Occipital lobe (tissue), 2 donors: ENCODE data around the gene MSGN1. TPM values are rescaled to one million over a fixed set of nuclear protein-coding genes. Genes with fewer than 3 reads are reported as not detected.
A peak's percentile ranks its signal among the peaks of the same experiment; 100 is the strongest.
"Not testable (repeated sequence)": the region's sequence is repeated elsewhere in the genome, so short reads cannot be mapped to it uniquely, and the experiment has no call there.

ENCODE experiments used
- DNase-seq: peaks from one replicate; lab custom pipeline; 2025; lab: John Stamatoyannopoulos, UW
- total RNA-seq: library from RNA; depleted of rRNA; stranded (reverse); fragments of >200 nt; gene quantifications from one replicate; pipeline ENCODE4 v1.2.3, GENCODE V29; 2014

The MSGN1 gene
- total RNA-seq, 1 donor from 2014 or later: not detected

DNA sequence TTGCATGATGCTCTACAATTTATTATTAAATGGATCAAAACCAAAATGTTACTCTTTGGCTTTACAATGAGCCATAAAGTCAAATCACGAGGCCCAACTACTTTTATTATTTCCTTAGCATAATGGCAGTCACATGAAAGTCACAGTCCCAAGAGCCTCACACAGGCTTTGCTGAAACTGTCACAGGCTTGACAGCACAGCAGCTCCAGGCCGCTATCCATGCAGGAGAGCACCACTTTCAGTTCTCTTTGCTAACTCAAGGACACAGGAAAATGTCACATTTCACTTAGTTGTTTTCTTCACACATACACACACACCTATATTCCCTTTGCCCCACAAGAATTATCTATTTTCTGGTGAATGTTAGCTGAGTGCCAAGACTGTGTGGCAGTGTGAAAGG is 11.1 kb upstream of the MSGN1 start:
- DNase-seq: no peak

DNA sequence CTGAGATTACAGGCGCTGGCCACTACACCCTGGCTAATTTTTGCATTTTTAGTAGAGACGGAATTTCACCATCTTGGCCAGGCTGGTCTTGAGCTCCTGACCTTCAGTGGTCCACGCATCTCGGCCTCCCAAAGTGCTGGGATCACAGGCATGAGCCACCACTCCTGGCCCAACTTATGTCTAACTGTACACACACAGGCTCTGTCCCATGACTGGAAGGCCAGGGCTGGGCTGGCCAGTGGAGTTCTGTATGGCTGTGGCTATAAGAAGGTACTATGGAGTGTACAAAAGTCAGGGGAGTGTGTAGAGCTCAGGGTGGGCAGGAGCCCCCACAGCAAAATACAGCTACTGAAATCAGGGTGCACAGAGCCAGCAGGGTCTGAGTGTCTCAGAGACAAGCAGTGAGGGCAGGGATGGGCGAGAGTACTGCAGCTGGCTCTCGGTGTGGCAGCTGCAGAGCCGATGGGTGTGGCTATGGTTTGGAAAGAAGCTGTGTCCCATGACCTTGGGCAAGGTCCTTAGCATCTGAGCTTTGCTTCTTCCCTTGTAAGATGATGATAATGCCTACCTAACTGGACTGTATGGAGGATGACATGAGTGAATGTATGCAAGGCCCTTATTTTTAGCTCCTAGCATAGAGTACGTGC is 10.4 kb upstream of the MSGN1 start:
- DNase-seq: no peak

DNA sequence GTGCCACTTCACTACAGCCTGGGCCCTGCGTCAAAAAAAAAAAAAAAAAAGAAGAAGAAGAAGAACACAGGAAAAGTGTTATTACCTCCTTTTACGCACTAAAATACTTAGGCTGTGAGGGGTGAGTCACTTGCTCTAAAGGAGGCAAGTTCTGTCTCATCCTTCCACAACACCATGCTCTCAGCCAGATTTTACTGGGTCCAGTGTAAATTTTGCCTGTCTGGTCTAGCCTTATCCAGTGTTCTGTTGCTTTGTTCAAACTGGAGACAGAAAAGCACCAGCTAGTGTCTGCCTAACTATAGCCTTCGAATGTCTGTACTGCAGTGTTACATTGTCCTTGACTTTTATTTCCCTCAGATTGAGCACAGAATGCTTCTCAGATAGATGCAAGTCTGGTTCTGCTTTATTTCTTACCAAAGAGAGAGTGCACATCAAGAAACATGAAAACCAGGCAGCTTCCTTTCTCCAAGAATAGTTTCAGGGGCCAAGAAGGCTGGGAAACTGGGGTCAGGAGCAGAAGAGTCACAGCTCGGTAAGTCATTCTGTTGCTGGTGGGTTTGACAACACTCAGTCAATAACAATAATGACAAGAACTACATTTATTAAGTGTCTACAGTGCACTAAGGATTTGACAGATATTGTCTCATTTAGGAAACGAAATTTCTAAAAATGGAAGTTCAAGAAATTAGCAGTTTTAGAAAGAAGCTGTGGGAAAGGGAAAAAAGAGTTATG is 3.1 kb upstream of the MSGN1 start:
- DNase-seq: no peak

DNA sequence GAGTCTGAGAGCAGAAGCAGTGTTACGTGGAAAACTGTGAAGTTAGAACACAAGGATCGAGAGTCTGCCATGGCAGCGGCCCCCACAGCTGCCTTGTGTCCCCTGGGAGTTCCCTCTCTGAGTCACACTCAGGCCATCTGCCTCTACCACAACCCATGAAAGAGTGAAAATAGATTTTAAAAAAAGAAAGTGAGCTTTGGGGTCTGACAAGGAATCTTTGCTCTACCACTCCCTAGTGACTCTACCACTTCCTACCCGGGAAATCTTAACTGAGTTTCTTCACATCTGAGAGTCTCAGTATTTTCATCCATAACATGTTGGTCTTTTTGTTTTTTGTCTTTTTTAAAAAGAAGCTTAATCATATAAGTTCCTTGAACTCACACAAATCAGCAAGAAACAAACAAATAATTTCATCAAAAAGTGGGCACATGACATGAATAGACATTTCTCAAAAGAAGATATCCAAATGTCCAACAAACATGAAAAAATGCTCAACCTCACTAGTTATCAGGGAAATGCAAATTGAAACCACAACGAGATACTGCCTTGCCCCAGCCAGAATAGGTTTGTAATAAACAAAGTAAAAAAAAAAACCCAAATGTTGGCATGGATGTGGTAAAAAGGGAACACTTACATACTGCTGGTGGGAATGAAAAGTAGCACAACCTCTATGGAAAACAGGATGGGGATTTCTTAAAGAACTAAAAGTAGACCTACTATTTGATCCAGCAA is 2.4 kb upstream of the MSGN1 start:
- no peak for DNase-seq

DNA sequence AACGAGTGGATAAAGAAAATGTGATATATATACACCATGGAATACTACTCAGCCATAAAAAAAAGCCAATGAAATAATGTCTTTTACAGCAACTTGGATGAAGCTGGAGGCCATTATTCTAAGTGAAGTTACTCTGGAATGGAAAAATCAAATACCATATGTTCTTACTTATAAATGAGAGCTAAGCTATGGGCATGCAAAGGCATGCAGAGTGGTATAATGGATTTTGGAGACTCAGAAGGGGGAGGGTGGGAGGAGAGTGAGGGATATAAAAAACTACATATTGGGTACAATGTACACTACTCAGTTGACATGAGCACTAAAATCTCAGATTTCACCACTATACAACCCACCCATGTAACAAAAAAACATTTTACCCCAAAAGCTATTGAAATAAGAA is 1.7 kb upstream of the MSGN1 start:
- no peak for DNase-seq

DNA sequence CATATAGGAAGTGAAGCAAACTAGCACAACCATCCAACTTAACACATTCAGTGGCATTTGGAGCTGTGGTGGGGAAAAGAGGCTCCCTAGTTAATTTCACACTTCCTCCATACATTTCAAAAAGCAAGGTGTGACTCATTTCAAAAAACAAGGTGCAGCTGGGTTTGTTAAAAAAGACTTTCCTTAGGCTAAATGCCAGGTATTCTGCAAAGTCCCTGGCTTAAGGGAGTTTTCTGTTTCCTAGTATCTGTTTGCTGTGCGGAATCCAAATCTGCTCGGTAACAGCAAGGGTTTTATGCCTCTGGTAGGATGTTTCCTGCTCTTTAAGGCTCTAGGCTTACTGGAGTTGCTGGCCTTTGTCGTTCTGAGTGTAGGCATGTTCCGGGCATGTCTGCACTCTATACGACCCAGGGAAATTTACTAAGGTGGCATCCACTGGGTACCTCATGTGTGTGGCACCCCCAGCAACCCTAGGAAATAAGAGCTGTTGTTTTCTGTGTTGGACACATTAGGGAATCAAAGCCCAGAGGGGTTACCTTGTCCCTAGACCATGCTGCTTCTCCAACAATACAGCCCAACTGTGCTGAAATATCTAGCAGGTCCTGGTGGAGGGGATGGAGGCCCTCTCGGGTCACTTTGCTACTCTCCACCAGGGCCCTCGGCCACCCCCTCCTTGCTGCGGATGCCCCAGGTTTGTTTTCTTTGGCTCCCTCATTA is 634 bp upstream of the MSGN1 start:
- no peak for DNase-seq

DNA sequence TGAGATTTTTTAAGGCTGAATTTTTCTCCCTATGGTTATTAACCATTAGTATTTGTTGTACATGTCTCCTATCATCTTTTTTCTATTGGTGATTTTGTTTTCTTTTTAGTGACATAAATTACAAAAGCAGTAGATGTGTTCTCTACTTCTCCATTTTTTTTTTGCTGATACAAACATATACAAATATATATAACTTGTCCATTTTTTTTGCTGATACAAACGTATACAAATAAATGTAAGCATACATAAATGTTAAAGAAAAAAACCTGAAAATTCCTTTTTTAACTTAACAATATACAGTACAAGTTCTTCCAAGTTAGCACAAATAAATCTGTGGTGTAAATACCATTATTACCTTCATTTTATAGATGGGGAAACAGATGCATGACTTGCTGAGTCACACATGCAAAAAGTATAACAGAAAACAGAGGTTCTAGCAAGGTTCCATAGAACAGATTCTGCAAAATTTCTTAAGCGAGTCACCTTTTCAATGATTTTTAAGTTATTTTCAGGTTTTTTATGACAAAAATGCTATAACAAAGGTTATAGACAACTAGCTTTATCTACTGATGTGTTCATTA is 2.1 kb downstream of the MSGN1 start:
- no peak for DNase-seq

DNA sequence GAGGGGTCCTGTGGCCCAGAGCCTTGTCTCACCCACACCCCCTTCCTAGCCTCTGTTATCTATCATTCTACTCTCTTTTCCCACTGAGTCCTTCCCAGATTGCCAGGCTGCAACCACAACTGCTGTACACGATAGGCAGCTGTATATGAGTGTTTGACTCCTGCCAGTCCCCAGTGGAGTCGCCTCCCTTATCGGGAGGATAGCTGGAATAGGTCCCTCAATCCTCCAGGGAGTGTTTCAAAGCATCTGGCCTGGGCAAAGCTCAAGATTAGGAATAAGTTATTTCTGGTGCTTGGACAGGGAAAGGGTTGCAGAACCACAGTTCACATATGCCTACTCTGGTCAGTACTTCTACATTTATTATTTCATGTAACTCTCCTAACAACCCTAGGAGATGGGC is 4.8 kb downstream of the MSGN1 start:
- no peak for DNase-seq

DNA sequence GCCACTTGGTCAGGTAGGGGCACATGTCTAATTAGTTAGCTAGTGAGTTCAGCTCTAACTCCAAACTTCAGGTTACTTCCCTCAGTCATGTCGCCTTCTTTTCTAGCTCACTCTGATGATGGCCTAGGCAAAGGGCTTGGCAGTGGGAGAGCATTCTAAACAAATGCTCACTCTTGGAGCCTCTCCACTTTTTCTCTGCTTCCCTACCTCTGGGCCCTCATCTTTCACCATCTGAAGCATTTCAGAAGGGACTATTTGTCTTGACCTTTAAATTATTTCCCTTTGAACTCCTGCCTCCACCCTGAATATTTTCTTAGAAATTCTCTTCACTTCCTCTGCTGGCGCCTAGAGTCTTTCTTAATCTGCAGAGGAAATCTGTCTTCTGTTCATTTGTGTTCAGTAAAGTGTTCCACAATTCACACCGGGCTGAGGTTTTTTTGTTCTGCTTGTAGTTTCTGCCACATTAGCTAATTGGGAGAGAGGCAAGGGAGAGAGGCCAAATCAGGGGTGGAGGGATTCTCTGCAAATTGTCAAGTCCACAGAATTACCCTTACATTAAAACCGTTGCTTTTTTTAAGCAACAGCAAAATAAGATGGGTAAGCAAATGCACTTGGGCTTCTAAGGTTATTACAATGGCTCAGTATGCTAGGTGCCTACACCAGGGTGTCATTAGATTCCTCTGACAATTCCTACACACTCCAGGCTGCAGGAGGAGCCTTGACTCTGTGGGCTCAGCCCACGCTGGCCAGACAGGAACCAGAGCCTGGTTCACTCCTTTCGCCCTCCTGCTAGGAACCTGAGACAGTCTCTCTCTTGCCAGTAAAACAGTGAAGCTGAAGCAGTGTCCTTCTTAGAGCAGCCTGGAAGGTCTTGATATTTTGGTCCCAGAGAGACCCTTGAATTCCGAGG is 5.5 kb downstream of the MSGN1 start:
- DNase-seq: no peak

DNA sequence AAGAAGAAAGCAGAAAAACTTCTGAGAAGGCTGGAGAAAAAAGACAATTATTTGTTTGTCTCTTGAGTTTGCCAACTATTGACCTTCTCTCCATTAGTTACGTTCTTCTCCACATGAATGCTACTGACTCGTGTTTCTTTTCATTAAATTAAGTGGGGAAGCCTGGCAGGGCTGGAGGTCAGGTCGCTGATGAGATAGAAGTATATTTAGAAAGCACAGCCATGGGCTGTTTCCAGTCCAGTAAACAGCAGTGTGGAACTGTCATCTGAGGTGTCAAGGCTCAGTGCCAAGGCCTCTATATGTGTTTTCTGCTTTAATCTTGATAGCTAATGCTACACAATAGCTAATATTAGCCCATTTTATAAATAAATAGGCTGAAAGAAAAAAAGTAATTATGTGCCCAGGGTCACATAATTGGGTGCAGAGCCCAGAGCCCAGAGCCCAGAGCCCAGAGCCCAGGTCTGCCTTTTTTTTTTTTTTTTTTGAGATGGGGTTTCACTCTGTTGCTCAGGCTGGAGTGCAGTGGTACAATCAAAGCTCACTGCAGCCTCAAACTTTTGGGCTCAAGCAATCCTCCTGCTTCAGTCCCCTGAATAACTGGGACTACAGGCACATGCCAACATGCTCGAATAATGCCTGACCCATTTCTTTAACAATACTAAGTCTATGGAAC is 6.3 kb downstream of the MSGN1 start:
- DNase-seq: no peak

DNA sequence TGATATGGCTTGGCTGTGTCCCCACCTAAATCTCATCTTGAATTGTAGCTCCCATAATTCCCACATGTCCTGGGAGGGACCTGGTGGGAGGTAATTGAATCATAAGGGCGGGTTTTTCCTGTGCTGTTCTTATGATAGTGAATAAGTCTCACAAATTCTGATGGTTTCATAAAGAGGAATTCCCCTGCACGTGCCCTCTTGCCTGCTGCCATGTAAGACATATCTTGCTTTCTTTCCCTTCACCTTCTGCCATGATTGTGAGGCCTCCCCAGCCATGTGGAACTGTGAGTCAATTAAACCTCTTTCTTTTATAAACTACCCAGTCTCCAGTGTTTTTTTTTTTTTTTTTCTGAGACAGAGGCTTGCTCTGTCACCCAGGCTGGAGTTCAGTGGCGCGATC is 7.4 kb downstream of the MSGN1 start:
- not testable (repeated sequence) for DNase-seq

DNA sequence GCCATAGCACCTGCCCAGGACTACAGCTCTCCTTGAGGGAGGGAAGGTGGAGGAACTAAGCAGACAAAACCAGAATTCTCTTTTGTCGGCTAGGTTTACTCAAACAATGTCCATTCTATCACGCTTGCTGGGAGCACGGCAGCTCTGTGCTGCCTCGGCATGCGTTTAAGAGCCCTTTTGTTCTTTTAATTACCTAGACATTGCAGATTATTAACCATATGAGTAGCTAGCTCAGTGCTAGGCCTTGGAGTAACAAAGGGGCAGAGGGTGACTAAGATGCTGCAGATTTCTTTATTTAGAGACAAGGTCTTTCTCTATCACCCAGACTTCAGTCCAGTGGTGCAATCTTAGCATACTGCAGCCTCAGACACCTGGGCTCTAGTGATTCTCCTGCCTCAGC is 11.1 kb downstream of the MSGN1 start:
- no peak for DNase-seq

DNA sequence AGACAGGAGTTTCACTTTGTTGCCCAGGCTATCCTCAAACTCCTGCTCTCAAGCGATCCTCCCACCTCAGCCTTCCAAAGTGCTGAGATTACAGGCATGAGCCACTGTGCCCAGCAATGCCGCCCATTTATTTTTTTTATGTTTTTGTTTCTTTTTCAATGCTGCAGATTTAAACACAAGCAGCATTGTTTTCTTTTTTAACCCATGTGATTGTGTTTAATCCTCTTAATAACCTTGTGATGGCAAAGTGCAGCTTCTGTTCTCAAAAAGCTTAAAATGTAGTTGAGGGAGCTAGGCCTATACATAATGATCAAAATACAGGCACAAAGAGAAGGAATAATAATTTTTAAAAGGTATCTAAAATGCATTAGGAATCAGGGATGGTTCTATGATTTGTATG is 11.5 kb downstream of the MSGN1 start:
- no peak for DNase-seq

DNA sequence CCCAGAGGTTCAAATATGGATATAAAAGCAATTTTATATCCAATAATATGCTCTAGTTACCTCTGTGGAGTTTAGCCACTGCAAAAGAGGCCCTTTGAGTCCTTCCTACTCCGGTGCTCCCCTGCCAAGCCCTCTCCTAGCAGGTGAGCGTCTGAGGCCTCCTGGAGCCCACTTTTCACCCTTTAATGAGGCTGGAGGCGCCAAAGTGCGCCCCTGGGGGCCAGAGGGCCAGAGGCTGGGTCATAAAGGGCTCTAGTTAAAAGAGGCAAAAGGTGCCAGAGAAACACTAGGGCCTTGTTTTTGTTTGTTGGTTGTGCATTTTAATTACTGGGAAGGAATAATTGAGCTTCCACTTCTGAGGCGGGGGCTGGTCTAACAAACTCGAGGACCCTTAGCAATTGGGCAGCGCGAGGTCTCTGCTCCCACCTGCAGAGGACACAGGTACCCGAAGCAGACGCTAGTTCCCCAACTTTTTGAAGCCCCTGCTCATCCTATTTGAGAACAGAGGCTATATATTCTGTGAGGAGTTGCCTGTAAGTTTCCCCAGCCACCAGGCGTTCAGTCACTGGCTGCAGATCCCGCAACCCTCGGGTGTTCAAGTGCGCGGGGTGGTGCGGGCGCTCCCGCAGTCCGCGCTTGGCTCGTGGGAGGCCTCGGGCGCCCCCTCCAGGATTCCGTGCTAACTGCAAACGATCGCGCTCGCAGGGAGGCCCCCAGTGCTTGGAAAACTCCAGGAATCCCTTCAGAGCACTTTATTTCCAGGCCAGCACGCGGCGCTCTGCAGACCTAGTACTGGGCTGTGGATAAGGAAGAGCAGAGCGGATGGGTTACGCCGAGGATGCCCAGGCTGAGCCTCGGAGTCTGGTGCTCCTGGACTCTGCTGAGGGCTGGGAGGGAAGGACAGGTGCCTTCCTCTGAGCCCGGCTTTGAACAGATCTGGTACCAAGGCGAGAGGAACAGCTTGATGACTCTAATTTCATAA is 14.1 kb downstream of the MSGN1 start:
- DNase-seq: peak; percentile 47

DNA sequence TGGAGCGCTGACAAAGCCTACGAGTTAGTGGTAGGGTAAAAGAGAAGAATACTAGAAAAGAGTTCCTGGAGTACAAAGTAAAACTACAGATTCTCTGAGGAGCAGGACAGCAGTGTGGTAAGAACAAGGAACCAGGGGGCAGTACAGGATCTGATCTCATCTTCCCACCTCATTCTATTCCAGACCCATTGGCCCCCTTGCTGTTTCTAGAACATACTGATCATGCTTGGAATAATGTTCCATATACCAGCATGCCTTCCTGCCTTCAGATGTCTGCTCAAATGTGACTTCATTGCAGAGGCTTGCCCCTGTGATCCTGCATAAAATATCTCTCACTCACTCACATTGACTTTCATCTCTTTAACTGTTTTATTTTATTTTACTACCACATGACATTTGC is 19.3 kb downstream of the MSGN1 start:
- DNase-seq: no peak

DNA sequence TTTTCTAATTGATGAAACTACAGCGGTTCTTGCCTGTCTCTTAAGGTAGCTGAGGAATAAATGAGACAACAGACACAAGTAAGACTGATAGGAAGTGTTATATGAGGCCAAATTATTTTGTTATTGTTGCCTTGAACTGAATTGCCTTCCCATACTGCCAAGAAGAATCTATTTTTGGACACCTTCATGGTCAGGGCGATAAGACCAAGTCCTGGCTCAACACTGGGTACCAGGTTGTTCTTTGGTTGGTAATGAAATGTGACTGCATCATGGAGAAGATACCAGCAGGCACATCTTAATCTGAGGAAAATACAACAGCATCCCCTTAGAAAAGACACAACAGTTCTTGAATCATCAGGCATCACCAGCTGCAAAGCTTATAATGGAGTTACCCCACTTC is 23.7 kb downstream of the MSGN1 start:
- DNase-seq: no peak

DNA sequence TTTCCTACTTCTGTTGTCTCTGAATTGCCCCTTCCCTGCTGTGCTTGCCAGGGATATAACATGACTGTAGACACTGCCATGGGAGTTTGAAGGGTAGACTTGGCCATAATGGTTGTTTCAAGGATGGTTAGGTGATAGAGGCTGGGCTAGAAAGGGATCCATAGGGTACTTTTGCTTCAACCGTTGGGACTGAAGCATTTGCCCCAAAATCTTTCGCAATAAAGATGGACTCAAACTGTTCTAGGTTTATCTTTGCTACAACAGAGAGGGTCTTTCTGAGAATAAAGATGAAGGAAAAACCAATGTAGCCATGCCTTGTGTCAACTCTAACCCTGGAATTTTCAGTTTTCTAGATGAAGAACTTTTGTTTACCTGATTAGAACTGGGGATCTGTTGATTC is 27.2 kb downstream of the MSGN1 start:
- DNase-seq: no peak

DNA sequence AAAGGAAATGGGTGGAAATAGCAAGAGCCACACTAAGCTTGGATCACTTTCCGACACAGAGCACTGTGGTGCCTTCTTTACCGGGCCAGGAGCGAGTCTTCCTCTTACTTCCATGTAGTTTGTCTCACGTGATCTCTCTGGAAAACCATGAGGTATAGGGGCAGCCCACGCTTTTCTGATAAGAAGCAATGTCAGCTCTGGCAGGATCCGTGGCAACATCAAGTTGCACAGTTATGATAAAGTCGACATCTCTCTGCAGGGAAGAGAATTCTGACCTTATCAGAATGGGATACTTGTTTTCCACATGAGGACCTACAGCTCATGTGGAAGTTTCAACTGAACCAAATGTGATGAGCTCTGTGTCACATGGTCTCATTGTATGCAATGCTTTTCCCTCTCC is 29.5 kb downstream of the MSGN1 start:
- DNase-seq: no peak

DNA sequence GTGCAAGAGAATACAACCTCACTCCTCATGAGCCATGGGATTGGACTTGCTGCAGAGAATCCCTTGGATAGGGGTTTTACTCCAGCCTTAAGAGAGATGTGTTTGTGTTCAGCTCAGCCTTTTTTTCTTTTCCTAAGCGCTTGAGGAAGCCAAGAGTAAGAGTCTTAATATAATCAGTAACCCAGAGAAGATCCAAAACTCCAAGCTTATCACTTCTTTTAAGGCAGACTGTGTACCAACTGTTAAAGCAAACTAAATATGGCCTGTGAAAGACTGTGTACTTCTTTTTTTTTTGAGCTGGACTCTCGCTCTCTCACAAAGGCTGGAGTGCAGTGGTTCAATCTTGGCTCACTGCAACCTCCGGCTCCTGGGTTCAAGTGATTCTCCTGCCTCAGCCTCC is 30.4 kb downstream of the MSGN1 start:
- no peak for DNase-seq
